Right ventricle myocardium superior (tissue), 1 donor: Measurements from ENCODE around the gene GSTCD. TPM values are rescaled to one million over a fixed set of nuclear protein-coding genes. Genes with fewer than 3 reads are reported as not detected.
"Not testable (repeated sequence)": the region's sequence is repeated elsewhere in the genome, so short reads cannot be mapped to it uniquely, and the experiment has no call there.

Experiments used
- ATAC-seq: fragments of 200-7000 bp; cut with Tn5 transposase; one replicate; pipeline ENCODE4 v1.9.1; 2020; ENCODE audit warnings: mild to moderate bottlenecking; ENCODE audit not compliant: poor library complexity
- DNase-seq: peaks from one replicate; pipeline ENCODE4 v3.0.0-alpha.2; 2020
- intact Hi-C: fragments of 100-400 bp; cut with DNase I; formaldehyde crosslinking; loops from one replicate; pipeline ENCODE4 v1.11.2; 2022
- long read RNA-seq: library from polyadenylated mRNA; unstranded; transcript quantifications from one replicate; pipeline ENCODE4 v2.0.0, GENCODE V29; 2021
- total RNA-seq: library from RNA; stranded (reverse); fragmentation: NEBNext Ultra II Directional; extraction: Animal tissue kit (Norgen Biotek cat#: 25700); gene quantifications from one replicate; pipeline ENCODE4 v1.2.1, GENCODE V29; 2021
- donor health status: DM: no; HTN: yes; CAD: no; lungs with severe emphysema.

Gene GSTCD, protein sequence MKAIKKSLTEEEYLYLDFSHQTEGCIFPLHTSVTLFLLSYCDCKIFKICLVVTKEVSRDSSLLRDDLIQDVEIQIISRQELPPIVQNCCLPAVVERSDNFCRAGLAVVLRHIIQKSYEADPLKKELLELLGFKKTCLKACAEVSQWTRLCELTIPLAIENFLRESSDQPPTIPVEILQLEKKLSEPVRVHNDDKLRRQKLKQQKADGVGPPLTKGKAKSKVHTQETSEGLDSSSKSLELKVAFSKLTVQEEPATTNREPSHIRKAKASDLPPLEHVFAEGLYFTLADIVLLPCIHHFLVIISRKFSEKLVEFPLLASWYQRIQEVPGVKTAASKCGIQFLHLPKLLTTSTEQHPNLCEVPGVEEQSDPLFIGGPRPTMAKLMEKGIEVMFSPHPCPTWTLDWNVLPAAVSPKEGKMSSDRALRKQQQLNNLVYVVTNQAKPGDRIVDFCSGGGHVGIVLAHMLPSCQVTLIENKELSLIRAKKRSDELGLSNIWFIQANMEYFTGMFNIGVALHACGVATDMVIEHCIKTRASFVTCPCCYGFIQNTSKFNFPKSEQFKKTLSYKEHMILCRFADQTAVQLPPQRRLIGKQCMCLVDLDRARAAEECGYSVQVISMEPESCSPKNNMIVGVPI
- 3.4 TPM for total RNA-seq
- long read RNA-seq, full-length matches to known transcripts, result 2 of 4 reads
- long read RNA-seq, partial matches to known transcripts, result 0 of 4 reads
- long read RNA-seq, other reads (novel, unspliced or antisense), result 2 of 4 reads

DNA sequence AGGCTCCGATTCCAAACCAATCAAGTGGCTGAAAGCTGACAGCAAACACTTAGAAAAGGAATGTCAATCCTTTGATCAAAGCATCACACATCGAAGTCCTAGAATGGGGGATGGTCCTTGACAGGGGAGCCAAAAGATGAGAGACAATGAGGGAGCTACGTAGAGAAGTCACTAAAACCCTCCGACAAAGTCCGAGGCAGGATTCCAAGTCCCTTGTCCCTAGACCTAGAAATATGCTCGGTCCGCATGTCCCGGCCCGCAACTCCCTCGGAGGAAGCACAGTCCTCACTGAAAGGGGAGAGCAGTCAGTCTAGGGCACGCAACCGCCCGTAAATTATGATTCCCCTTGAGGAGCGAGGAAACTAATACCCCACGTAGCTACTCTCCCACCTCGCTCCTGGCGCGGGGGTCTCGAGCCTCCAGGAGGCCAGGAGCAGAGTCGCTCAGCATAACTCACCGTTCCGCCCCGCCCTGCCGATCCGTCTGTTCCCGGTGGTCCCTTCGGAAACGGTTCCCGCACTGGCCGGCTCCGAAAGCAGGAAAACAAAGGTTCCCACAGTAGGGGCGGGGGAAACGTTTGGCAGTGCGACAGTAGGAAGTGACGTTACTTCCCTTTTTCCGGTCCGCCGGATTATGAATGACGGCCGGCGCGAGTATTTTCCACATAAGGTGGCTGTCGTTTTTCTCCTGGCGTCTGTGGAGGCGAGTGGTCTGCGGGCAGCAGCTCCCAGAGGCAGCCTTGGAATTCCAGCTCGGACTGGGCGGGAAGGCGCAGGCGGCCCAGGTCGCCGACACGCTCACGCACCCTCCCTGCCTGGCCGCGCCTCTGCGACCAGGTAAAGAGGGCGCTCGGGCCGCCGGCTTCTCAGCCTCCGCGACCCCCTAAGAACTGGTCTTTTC is at the start of gene GSTCD, which contains the start of gene INTS12:
GSTCD (plus strand) TSS at position 604 of the 900 bp plus-strand sequence. CDS start 8,830 bp downstream, outside the sequence.
INTS12 (minus strand) TSS at position 509 of the 900 bp plus-strand sequence. CDS start 8,684 bp downstream, outside the sequence.
- intact Hi-C loops, result no loop called here
- DNase-seq (peak; percentile 93), ATAC-seq (peak; percentile 100)

- intact Hi-C loops, result no loop called here
- ATAC-seq, result no peak
- DNase-seq, result no peak
Observed at GRCh38 chr4:105659190-105659589, 49.4 kb upstream of the GSTCD start.

GRCh38 chr4:105661028-105661427 is 47.6 kb upstream of the GSTCD start:
- ATAC-seq, result no peak
- no peak for DNase-seq
- intact Hi-C loops, result loop anchor here (10.0 kb wide), 1 partner anchor 136 kb away; no protein-coding TSS in a partner anchor

DNA sequence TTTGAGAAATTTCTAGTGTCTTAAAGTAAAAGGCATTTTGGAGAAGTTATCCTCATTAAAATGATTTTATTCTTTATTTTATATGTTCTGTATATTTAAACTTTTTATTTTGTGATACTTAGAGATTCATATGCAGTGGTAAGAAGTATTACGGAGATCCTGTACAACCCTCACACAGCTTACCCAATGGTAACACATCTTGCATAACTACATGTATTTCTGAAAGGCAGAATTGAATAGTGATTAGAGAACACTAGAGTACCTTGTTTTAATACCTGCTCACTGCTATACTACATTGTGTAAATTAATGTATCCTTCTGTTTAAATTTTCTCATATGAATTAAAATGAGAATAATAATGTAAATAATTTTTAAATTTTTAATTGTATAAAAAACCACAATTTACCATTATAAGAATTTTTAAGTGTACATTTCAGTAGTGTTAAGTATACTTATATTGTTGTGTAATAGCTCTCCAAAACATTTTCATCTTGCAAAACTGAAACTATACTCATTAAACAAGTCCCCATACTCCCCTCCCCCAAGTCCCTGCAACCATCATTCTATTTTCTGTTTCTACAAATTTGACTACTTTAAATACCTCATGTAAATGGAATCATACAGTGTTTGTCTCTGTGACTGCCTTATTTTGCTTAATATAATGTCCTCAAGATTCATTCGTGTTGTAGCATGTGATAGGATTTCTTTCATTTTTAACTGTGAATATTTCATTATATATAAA is 45.5 kb upstream of the GSTCD start:
- intact Hi-C loops, result loop anchor here (10.0 kb wide), 1 partner anchor 138 kb away; no protein-coding TSS in a partner anchor
- ATAC-seq (no peak), DNase-seq (no peak)

- intact Hi-C loops, result loop anchor here (10.0 kb wide), 1 partner anchor 142 kb away; no protein-coding TSS in a partner anchor
- peak; percentile 80 for ATAC-seq
- DNase-seq, result no peak
Observed at GRCh38 chr4:105666693-105667092, 41.9 kb upstream of the GSTCD start.

DNA sequence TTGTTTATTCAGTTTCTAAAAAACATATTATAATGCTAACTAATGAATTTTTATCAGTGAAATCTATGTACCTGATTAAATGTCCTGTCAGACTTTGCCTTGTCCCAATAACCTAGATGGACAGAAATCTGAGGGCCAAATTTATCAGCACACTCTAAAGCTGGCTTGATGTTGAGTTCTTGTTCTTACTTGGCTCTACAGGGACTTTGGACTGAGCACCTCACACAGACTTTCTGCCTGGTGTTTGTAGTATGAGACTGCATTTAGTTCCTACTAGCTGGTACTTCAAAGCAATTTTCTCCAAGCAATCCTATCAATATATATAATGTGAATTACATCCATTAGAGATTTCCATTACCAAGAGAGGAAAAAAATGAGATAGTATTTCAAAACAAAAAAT is 37.9 kb upstream of the GSTCD start:
- no peak for ATAC-seq
- intact Hi-C loops, result no loop called here
- DNase-seq, result no peak

DNA sequence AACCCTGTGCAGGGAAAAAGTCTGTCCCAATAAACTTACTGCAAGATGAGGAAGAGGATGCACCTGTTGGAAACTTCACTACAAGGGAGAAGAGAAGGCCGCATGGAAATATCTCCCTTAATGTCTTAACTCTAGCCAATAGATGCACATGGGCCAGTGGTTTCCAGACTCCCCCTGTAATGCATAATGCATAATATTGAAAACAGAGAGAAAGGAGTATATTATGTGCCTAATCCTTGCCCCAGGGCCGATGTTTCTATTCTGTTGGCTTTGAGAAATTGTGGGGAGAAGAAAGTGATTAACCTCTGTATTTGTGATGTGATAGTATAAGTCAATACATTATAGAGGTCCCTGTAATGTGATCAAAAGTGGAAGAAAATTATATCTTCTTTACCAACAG is 37.3 kb upstream of the GSTCD start:
- intact Hi-C loops, result no loop called here
- ATAC-seq, result no peak
- DNase-seq, result no peak

GRCh38 chr4:105674011-105674410 is 34.6 kb upstream of the GSTCD start:
- DNase-seq (no peak), ATAC-seq (no peak)
- intact Hi-C loops, result no loop called here

DNA sequence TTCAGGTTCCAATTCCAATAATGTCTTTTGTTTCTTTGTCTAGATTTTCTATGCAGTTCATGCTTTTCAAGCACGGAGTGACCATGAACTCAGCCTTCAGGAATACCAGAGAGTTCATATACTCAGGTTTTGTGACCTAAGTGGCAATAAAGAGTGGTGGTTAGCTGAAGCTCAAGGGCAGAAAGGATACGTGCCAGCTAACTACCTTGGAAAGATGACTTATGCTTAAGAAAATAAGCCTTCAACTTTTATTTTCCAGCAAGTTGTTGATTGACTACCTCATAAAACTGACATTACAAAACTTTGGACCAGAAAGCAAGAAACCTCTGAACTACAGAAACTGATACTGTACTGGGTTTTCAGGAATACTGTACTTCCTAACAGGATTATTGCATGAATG is 30.9 kb upstream of the GSTCD start:
- no peak for DNase-seq
- intact Hi-C loops, result no loop called here
- ATAC-seq, result no peak

GRCh38 chr4:105679186-105679585 is 29.4 kb upstream of the GSTCD start:
- no peak for ATAC-seq
- intact Hi-C loops, result no loop called here
- DNase-seq, result no peak

DNA sequence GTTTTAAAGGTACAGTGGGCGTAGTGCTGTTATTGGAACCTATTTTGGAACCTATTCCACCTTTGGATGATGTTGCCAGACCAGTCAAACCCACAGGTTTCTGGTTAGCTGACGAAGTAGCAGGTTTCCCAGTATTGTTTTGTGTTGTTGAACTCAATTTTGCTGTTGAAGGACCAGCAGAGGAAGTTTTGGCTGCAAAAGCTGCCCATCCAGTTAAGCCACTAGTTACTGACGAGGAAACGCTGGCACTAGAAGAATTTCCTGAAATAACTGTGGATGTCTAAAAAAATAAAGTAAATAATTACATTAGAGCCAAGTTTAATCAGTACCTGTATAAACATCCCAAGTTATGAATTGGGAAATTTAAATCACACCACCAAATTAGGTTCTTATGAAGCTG is 25.5 kb upstream of the GSTCD start:
- DNase-seq (no peak), ATAC-seq (no peak)
- intact Hi-C loops, result no loop called here

DNA sequence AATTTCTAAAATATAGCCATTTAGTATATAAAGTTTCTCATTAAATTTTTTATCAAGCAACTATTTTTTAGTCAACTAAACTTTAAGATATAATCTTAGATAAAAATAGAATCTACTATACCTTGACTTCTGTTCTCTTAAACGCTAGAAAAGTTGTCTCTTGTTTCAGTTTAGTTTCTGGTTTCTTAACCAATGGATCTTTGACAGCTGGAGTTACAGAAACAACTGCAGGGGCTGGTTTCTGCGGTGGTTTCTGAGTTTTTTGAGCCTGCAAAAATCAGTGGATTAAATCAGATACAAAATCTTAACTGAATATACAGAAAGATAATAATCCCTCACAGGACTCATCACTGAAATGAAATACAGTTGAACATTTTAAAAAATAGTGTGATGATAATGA is 22.0 kb upstream of the GSTCD start:
- no peak for ATAC-seq
- no peak for DNase-seq
- intact Hi-C loops, result no loop called here

- ATAC-seq, DNase-seq, intact Hi-C loops: not testable (repeated sequence)
Observed at GRCh38 chr4:105694812-105695211, 13.8 kb upstream of the GSTCD start.

- ATAC-seq, DNase-seq: not testable (repeated sequence)
Observed at GRCh38 chr4:105695832-105696231, 12.8 kb upstream of the GSTCD start.

DNA sequence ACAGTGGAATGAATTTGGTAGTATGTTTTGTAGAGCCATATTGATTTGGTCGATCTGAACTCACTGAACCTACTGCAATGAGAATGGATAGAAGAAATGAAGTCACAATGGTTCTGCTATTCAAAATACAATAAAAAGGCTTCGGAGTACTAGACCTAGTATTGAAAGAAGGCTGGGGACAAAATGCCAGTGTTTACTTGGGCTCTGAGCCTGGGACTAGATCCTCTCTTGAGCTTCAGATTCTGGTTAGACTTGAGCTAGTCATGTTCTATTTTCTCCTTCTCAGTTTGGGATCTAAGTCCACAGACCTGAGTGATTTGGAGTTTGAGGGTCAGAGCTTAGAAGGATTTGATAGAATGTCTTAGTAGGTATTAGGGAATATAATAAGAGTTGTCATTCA is 10.0 kb upstream of the GSTCD start:
- intact Hi-C loops, result no loop called here
- no peak for ATAC-seq
- DNase-seq, result no peak

More at GRCh38 chr4:105695832-105696231, 12.8 kb upstream of the GSTCD start:
- intact Hi-C loops, result not testable (repeated sequence)

DNA sequence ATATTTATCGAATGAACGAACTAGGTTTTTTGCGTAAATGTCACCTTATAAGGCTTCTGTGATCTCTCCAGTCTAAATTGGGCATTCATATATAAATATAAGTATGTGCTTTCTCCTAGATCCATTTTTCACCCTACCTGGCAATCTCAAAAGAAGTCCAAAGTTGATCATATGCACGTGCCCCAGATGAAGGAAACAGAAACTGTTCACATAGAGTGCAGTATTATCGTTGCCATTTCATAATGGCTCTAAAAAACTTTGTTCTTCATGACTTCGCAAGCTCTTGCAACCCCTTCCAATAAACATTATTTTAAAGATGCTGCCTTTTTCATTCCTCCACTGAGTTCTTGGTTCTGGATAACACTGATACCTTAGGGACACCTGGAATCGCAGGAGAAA is 803 bp upstream of the GSTCD start:
- DNase-seq, result no peak
- intact Hi-C loops, result no loop called here
- ATAC-seq, result no peak

GRCh38 chr4:105709081-105709450 is 482 bp downstream of the GSTCD start:
- intact Hi-C loops, result no loop called here
- peak; percentile 38 for ATAC-seq
- no peak for DNase-seq

DNA sequence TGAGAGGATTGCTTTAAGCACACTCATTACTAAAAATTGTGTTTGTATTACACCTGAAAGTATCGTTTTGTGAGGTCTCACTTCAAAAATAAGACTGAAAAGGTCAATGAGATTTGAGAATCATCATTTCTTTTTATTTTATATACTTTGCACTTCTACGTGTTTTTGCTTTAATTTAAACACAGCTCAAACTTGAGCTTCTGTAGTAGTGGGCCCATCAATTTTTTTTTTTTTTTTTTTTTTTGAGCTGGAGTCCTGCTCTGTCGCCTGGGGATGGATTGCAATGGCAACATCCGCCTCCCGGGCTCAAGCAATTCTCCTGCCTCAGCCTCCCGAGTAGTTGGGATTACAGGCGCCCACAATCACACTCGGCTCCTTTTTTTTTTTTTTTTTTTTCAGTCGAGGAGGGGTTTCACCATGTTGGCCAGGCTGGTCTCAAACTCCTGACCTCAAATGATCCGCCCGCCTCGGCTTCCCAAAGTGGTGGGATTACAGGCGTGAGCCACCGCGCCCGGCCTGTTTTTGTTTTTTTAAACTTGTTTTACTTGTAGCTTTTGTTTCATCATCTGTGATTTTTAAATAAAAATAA is 1.5 kb downstream of the GSTCD start:
- intact Hi-C loops, result loop anchor here (10.0 kb wide), 1 partner anchor 565 kb away; the partner anchor contains the start of gene TET2
- DNase-seq (no peak), ATAC-seq (no peak)
